Adrenal gland (tissue), 12 donors: ENCODE results near the gene POLR2C. TPM values are rescaled to one million over a fixed set of nuclear protein-coding genes. Genes with fewer than 3 reads are reported as not detected.

Source experiments
- DNase-seq, 7 donors: peaks; one replicate each; pipeline ENCODE4 v3.0.0-alpha.2; 2019 to 2020
- H3K27ac ChIP-seq, 5 donors: fragments of 200-600 bp; sonication (generic) in 4 of 5; 1 replicate in 3 of 5; 2 replicates in 2 of 5; pipeline versions ENCODE4 v1.5.1 to v1.8.0; 2016 to 2020; ENCODE audit warnings: mild to moderate bottlenecking in 1 of 5
- H3K27me3 ChIP-seq: fragments of 200-600 bp; 2 replicates; pipeline ENCODE4 v1.8.0; 2021
- H3K36me3 ChIP-seq, 2 donors: fragments of 200-600 bp; replicated peaks in 1 of 2; 1 replicate in 1 of 2; 2 replicates in 1 of 2; pipeline versions ENCODE4 v1.5.1 to v1.8.0; 2018 to 2022
- H3K4me1 ChIP-seq, 2 donors: fragments of 200-600 bp; replicated peaks in 1 of 2; 1 replicate in 1 of 2; 2 replicates in 1 of 2; pipeline versions ENCODE4 v1.5.1 to v1.8.0; 2018 to 2021
- H3K4me3 ChIP-seq, 4 donors: fragments of 200-600 bp; sonication (generic) in 3 of 4; one replicate each; pipeline ENCODE4 v1.5.1; 2016 to 2018
- H3K9me3 ChIP-seq, 3 donors: fragments of 200-600 bp; sonication (generic) in 1 of 3; replicated peaks in 1 of 3; 1 replicate in 2 of 3; 2 replicates in 1 of 3; pipeline versions ENCODE4 v1.5.1 to v1.8.0; 2016 to 2021
- CTCF ChIP-seq, 6 experiments: fragments of 450-650 bp in 4 of 6; fragments of 200-600 bp in 2 of 6; sonication (generic) in 1 of 6; IDR thresholded peaks; 1 replicate in 5 of 6; 2 replicates in 1 of 6; pipeline versions ENCODE4 v1.5.1 to v1.8.0; 2016 to 2021; ENCODE audit warnings: antibody characterized with exemption in 6 of 6, mild to moderate bottlenecking in 2 of 6, moderate library complexity in 1 of 6
- POLR2A ChIP-seq, 2 donors: fragments of 450-650 bp; IDR thresholded peaks; one replicate each; pipeline ENCODE4 v1.6.1; 2017; ENCODE audit warnings: antibody characterized with exemption in 2 of 2, mild to moderate bottlenecking in 2 of 2, moderate library complexity in 1 of 2
- WGBS, 4 donors: extraction: QIAGEN DNeasy Blood & Tissue Kit in 2 of 4; methylation state at CpG; one replicate each; pipeline versions ENCODE4 v1.1.5 to v1.1.7; 2013 to 2017; 5-methylcytosine and 5-hydroxymethylcytosine counted together
- intact Hi-C, 2 donors: fragments of 100-400 bp; cut with DNase I; formaldehyde crosslinking; loops; one replicate each; pipeline versions ENCODE4 v1.14.1 to v1.15.0; 2022 to 2023
- polyA plus RNA-seq, 3 donors: library from polyadenylated mRNA; stranded (reverse); fragments of 200-250 nt in 2 of 3; fragments of 350-450 nt in 1 of 3; fragmentation: Illumina TruSeq in 1 of 3; extraction: RNeasy Lipid Tissue Mini Kit (QIAGEN cat#74804) in 1 of 3; gene quantifications; one replicate each; pipeline ENCODE4 v1.2.3, GENCODE V29; 2013 to 2014
- total RNA-seq, 9 donors: library from RNA; depleted of rRNA in 4 of 9; stranded (reverse); fragments of >200 nt in 4 of 9; fragments of 120-200 nt in 1 of 9; fragmentation: NEBNext Ultra II Directional in 1 of 9; extraction: Animal tissue kit (Norgen Biotek cat#: 25700) in 1 of 9; gene quantifications; one replicate each; pipeline versions ENCODE4 v1.1.0 to v1.2.4, GENCODE V29; 2013 to 2023
- donor health status: healthy with polysubstance abuse.
- donor health status: Bipolar disorder and iron deficiency.
- donor health status: DM: yes; HTN: yes; CAD: no.
- donor health status: DM: no; HTN: no; CAD: no.
- donor health status: DM: no; HTN: no; CAD: no.
- donor health status: DM: yes; HTN: yes; CAD: no.

Gene POLR2C
- total and polyA plus RNA-seq, 12 donors, result 28.3 to 147 (median 71.7) TPM

DNA sequence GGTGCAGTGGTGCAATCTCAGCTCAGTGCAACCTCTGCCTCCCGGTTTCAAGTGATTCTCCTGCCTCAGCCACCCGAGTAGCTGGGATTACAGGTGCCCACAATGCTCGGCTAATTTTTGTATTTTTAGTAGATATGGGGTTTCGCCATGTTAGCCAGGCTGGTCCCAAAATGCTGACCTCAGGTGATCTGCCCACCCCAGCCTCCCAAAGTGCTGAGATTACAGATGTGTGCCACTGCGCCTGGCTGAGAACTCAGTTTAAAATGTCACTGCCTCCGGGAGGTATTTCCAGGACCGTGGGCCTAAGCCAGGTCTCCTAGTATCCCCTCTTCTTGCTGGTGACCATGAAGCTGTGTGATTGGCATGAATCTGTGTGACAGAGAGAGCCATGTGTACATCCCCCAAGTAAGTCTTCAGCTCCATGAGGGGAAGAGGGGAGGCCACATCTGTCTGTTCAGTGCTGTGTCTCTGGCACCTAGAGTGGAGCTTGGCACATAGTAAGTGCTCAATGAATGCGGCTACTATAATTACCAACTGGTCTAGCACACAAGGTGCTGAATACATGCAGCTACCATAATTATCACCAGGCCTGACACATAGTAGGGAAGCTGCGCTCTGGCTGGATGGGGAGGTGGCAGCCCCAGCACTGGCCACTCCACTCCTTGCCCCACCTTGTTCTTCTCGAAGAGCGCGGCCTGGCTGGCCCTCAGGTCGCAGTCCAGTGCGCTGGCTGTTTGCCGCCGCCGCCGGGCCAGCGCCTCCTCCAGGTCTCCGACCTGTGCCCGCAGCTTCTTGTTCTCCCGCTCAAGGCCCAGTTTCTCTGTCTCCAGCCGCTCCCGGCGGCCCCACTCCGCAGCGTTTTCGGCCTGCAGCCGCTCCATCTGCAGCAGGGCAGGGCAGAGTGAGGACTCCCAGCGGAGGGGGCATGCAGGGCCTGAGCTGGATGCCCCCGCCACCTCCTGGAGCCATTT lies 55.2 kb downstream of the POLR2C start:
- Histone ChIP-seq H3K27ac (no peak overlapping the region), H3K4me1 (no peaks in the 10 kb centered on the region), H3K36me3 (peaks cover 0 to 14% of the 10 kb centered on the region in 2 donors), H3K4me3 (no peak overlapping the region), H3K27me3 (no peaks in the 10 kb centered on the region), H3K9me3 (no peaks in the 10 kb centered on the region)
- TF ChIP-seq CTCF (IDR thresholded peaks at IDR 0.05), result no peak
- TF ChIP-seq POLR2A (IDR thresholded peaks at IDR 0.05), result no peak
- intact Hi-C loops, result loop anchor here (2.0 to 10.0 kb wide), 5 partner anchors 40 to 215 kb away; no protein-coding TSS in a partner anchor
- no peak for DNase-seq
- WGBS, 4 donors, result 88 to 95% (median 90%) methylated on average over 19 to 31 of the region's 31 CpGs

GRCh38 chr16:57518520-57518919 lies 56.0 kb downstream of the POLR2C start:
- Histone ChIP-seq H3K27ac (no peak overlapping the region), H3K4me3 (no peak overlapping the region), H3K4me1 (no peaks in the 10 kb centered on the region), H3K27me3 (no peaks in the 10 kb centered on the region), H3K36me3 (peaks cover 0 to 14% of the 10 kb centered on the region in 2 donors), H3K9me3 (no peaks in the 10 kb centered on the region)
- intact Hi-C loops, result loop anchor here (2.0 to 10.0 kb wide), 5 partner anchors 41 to 216 kb away; no protein-coding TSS in a partner anchor
- WGBS, 4 donors, result 88 to 90% (median 89%) methylated on average over 7 to 13 of the region's 13 CpGs
- no peak for DNase-seq
- no peak for TF ChIP-seq POLR2A (IDR thresholded peaks at IDR 0.05)
- no peak for TF ChIP-seq CTCF (IDR thresholded peaks at IDR 0.05)

DNA sequence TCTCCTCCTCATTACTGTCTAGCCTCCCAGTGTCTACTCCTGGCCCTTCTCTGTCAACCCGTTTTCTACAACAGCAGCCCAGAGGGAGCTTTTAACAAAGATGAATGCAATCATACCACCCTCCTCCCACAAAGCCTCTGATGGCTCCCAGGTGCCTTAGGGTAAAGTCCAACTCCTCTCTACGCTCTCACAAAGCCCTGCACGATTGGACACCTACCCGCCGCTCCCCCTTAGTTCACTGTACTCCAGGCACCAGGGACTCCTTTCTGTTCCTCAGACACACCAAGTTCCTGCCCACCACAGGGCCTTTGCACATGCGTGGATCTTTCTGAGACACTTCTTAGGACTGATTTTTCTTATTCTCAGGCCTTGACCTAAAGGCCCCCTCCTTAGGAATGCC lies 56.4 kb downstream of the POLR2C start:
- H3K27ac ChIP-seq, result no peak overlapping the region
- no peaks in the 10 kb centered on the region for H3K9me3 ChIP-seq
- H3K36me3 ChIP-seq, result peaks cover 0 to 14% of the 10 kb centered on the region in 2 donors
- intact Hi-C loops, result loop anchor here (2.0 to 10.0 kb wide), 5 partner anchors 42 to 217 kb away; no protein-coding TSS in a partner anchor
- H3K4me3 ChIP-seq, result no peak overlapping the region
- 81 to 90% (median 88%) methylated on average over 6 of the region's 6 CpGs for WGBS, 4 donors
- DNase-seq, result no peak
- no peaks in the 10 kb centered on the region for H3K27me3 ChIP-seq
- no peak for TF ChIP-seq CTCF (IDR thresholded peaks at IDR 0.05)
- TF ChIP-seq POLR2A (IDR thresholded peaks at IDR 0.05), result no peak
- H3K4me1 ChIP-seq, result no peaks in the 10 kb centered on the region

- Histone ChIP-seq H3K27me3 (no peaks in the 10 kb centered on the region), H3K9me3 (no peaks in the 10 kb centered on the region), H3K27ac (no peak overlapping the region), H3K36me3 (peaks cover 0 to 14% of the 10 kb centered on the region in 2 donors), H3K4me1 (peaks cover 0 to 6% of the 10 kb centered on the region in 2 donors), H3K4me3 (no peak overlapping the region)
- intact Hi-C loops, result loop anchor here (2.0 to 10.0 kb wide), 5 partner anchors 43 to 218 kb away; no protein-coding TSS in a partner anchor
- 16 to 35% (median 30%) methylated on average over 8 to 10 of the region's 10 CpGs for WGBS, 4 donors
- DNase-seq, result peak; percentile 68 to 90 (median 77)
- TF ChIP-seq CTCF (IDR thresholded peaks at IDR 0.05), result peak; percentile 89 to 98 (median 93)
- peak in 1 of 2 donors; percentile 25 for TF ChIP-seq POLR2A (IDR thresholded peaks at IDR 0.05)
These were observed 57.4 kb downstream of the POLR2C start for GRCh38 chr16:57519796-57520360.
